Measurements from ENCODE around the gene ANGPTL8. TPM values are rescaled to one million over a fixed set of nuclear protein-coding genes. Genes with fewer than 3 reads are reported as not detected.
A peak's percentile ranks its signal among the peaks of the same experiment; 100 is the strongest.

ANGPTL8 gene
- total RNA-seq, 1 donor, result not detected

GRCh38 chr19:11286312-11286974 lies 47.0 kb downstream of the ANGPTL8 start:
- peak in 1 of 3 donors; percentile 30 for DNase-seq (ENCODE audit: low read depth in 2 of 3, low spot score in 2 of 3)

GRCh38 chr19:11288349-11288748 lies 48.9 kb downstream of the ANGPTL8 start:
- peak in 1 of 3 donors; percentile 55 for DNase-seq (ENCODE audit: low read depth in 2 of 3, low spot score in 2 of 3)

GRCh38 chr19:11290256-11290655 lies 50.8 kb downstream of the ANGPTL8 start:
- no peak for DNase-seq (ENCODE audit: low read depth in 2 of 3, low spot score in 2 of 3)

- no peak for DNase-seq (ENCODE audit: low read depth in 2 of 3, low spot score in 2 of 3)
These were observed 52.0 kb downstream of the ANGPTL8 start for GRCh38 chr19:11291415-11291814.

Other genes starting within 250 kb of the ANGPTL8 start
- gene LDLR, start 150.2 kb upstream of the ANGPTL8 start, total RNA-seq, result 157 TPM
- 6.7 TPM for gene SPC24, start 83.8 kb upstream of the ANGPTL8 start, total RNA-seq
- gene KANK2, start 42.1 kb upstream of the ANGPTL8 start, total RNA-seq, result 74.1 TPM
- gene DOCK6, start 22.9 kb downstream of the ANGPTL8 start, total RNA-seq, result 3.5 TPM
- under 0.01 TPM for gene TSPAN16, start 56.5 kb downstream of the ANGPTL8 start, total RNA-seq
- gene RAB3D, start 100.0 kb downstream of the ANGPTL8 start, total RNA-seq, result 114 TPM
- 187 TPM for gene TMEM205, start 106.6 kb downstream of the ANGPTL8 start, total RNA-seq
- gene CCDC159, start 106.9 kb downstream of the ANGPTL8 start, total RNA-seq, result 14.8 TPM
- 8.1 TPM for gene PLPPR2, start 115.8 kb downstream of the ANGPTL8 start, total RNA-seq
- gene SWSAP1, start 135.0 kb downstream of the ANGPTL8 start, total RNA-seq, result 4.6 TPM
- 21.8 TPM for gene EPOR, start 144.7 kb downstream of the ANGPTL8 start, total RNA-seq
- gene RGL3, start 179.7 kb downstream of the ANGPTL8 start, total RNA-seq, result not detected
- under 0.01 TPM for gene ODAD3, start 195.5 kb downstream of the ANGPTL8 start, total RNA-seq
- 221 TPM for gene PRKCSH, start 196.0 kb downstream of the ANGPTL8 start, total RNA-seq
- 0.27 TPM for gene ELAVL3, start 241.4 kb downstream of the ANGPTL8 start, total RNA-seq

All from hematopoietic multipotent progenitor cell (in vitro differentiated cells).